ENCODE data around the gene CNTNAP3.
"Not testable (repeated sequence)": the region's sequence is repeated elsewhere in the genome, so short reads cannot be mapped to it uniquely, and the experiment has no call there.

Gene CNTNAP3

GRCh38 chr9:39033849-39034248, 254.1 kb downstream of the CNTNAP3 start:
- not testable (repeated sequence) for H3K79me1 ChIP-seq (ENCODE audit: low read length); DNase-seq; H3K27me3 ChIP-seq (ENCODE audit: insufficient read depth, low read length, poor library complexity); H2BK120ac ChIP-seq (ENCODE audit: low read depth, low read length); H3K4me2 ChIP-seq (ENCODE audit: low read length); H3K4me1 ChIP-seq (ENCODE audit: control insufficient read depth, low read depth, low read length); H3K4me3 ChIP-seq (ENCODE audit: low read length); H2BK5ac ChIP-seq (ENCODE audit: low read length); H3K23ac ChIP-seq (ENCODE audit: low read length); H3K18ac ChIP-seq (ENCODE audit: low read length); H3K56ac ChIP-seq (ENCODE audit: low read length); H3K27ac ChIP-seq (ENCODE audit: low read depth, low read length); H3K36me3 ChIP-seq (ENCODE audit: control insufficient read depth, insufficient read depth, low read length); H3K9ac ChIP-seq (ENCODE audit: low read length); H2BK15ac ChIP-seq (replicated peaks; ENCODE audit: low read depth); H3K79me2 ChIP-seq (ENCODE audit: control insufficient read depth, insufficient read depth, low read length); H4K5ac ChIP-seq (ENCODE audit: low read length); H4K8ac ChIP-seq (ENCODE audit: low read depth, low read length); H2AK5ac ChIP-seq (ENCODE audit: low read length); H3K4ac ChIP-seq (ENCODE audit: low read depth, low read length)
- WGBS (ENCODE audit: extremely low coverage, insufficient coverage, low lambda C conversion rate): no CpG with 5 or more reads among the region's 2 CpGs

GRCh38 chr9:39030204-39031019, 257.6 kb downstream of the CNTNAP3 start:
- not testable (repeated sequence) for H3K23ac ChIP-seq (ENCODE audit: low read length); H3K4me1 ChIP-seq (ENCODE audit: control insufficient read depth, low read depth, low read length); H2AK5ac ChIP-seq (ENCODE audit: low read length); H4K5ac ChIP-seq (ENCODE audit: low read length); H3K56ac ChIP-seq (ENCODE audit: low read length); H3K79me1 ChIP-seq (ENCODE audit: low read length); H2BK5ac ChIP-seq (ENCODE audit: low read length); H2BK15ac ChIP-seq (replicated peaks; ENCODE audit: low read depth); H2BK120ac ChIP-seq (ENCODE audit: low read depth, low read length); H3K79me2 ChIP-seq (ENCODE audit: control insufficient read depth, insufficient read depth, low read length); DNase-seq; H3K4ac ChIP-seq (ENCODE audit: low read depth, low read length); H3K27ac ChIP-seq (ENCODE audit: low read depth, low read length); H3K4me3 ChIP-seq (ENCODE audit: low read length); H3K18ac ChIP-seq (ENCODE audit: low read length); H4K8ac ChIP-seq (ENCODE audit: low read depth, low read length); H3K9ac ChIP-seq (ENCODE audit: low read length); H3K27me3 ChIP-seq (ENCODE audit: insufficient read depth, low read length, poor library complexity); H3K36me3 ChIP-seq (ENCODE audit: control insufficient read depth, insufficient read depth, low read length); H3K4me2 ChIP-seq (ENCODE audit: low read length)
- WGBS (ENCODE audit: extremely low coverage, insufficient coverage, low lambda C conversion rate): no CpG with 5 or more reads among the region's 11 CpGs

- not testable (repeated sequence) for H3K56ac ChIP-seq (ENCODE audit: low read length); H3K4me3 ChIP-seq (ENCODE audit: low read length); H2BK15ac ChIP-seq (replicated peaks; ENCODE audit: low read depth); H2BK5ac ChIP-seq (ENCODE audit: low read length); H4K5ac ChIP-seq (ENCODE audit: low read length); H2AK5ac ChIP-seq (ENCODE audit: low read length); H3K27ac ChIP-seq (ENCODE audit: low read depth, low read length); H3K4me2 ChIP-seq (ENCODE audit: low read length); H3K36me3 ChIP-seq (ENCODE audit: control insufficient read depth, insufficient read depth, low read length); H4K8ac ChIP-seq (ENCODE audit: low read depth, low read length); H3K4ac ChIP-seq (ENCODE audit: low read depth, low read length); H3K9ac ChIP-seq (ENCODE audit: low read length); H3K4me1 ChIP-seq (ENCODE audit: control insufficient read depth, low read depth, low read length); H3K18ac ChIP-seq (ENCODE audit: low read length); H3K79me2 ChIP-seq (ENCODE audit: control insufficient read depth, insufficient read depth, low read length); H2BK120ac ChIP-seq (ENCODE audit: low read depth, low read length); H3K23ac ChIP-seq (ENCODE audit: low read length); H3K79me1 ChIP-seq (ENCODE audit: low read length); DNase-seq; H3K27me3 ChIP-seq (ENCODE audit: insufficient read depth, low read length, poor library complexity)
- WGBS (ENCODE audit: extremely low coverage, insufficient coverage, low lambda C conversion rate): no CpG with 5 or more reads among the region's 5 CpGs
Observed at GRCh38 chr9:39028855-39029254, 259.1 kb downstream of the CNTNAP3 start.

GRCh38 chr9:39028168-39028567, 259.8 kb downstream of the CNTNAP3 start:
- H2AK5ac ChIP-seq (ENCODE audit: low read length); H3K4me2 ChIP-seq (ENCODE audit: low read length); H3K79me1 ChIP-seq (ENCODE audit: low read length); H3K4me3 ChIP-seq (ENCODE audit: low read length); H3K23ac ChIP-seq (ENCODE audit: low read length); DNase-seq; H3K56ac ChIP-seq (ENCODE audit: low read length); H3K4me1 ChIP-seq (ENCODE audit: control insufficient read depth, low read depth, low read length); H2BK120ac ChIP-seq (ENCODE audit: low read depth, low read length); H3K27me3 ChIP-seq (ENCODE audit: insufficient read depth, low read length, poor library complexity); H2BK15ac ChIP-seq (replicated peaks; ENCODE audit: low read depth); H4K5ac ChIP-seq (ENCODE audit: low read length); H3K36me3 ChIP-seq (ENCODE audit: control insufficient read depth, insufficient read depth, low read length); H3K79me2 ChIP-seq (ENCODE audit: control insufficient read depth, insufficient read depth, low read length); H3K9ac ChIP-seq (ENCODE audit: low read length); H2BK5ac ChIP-seq (ENCODE audit: low read length); H4K8ac ChIP-seq (ENCODE audit: low read depth, low read length); H3K27ac ChIP-seq (ENCODE audit: low read depth, low read length); H3K4ac ChIP-seq (ENCODE audit: low read depth, low read length); H3K18ac ChIP-seq (ENCODE audit: low read length): not testable (repeated sequence)
- no CpG with 5 or more reads among the region's 7 CpGs for WGBS (ENCODE audit: extremely low coverage, insufficient coverage, low lambda C conversion rate)

- H2BK15ac ChIP-seq (replicated peaks; ENCODE audit: low read depth); H3K27ac ChIP-seq (ENCODE audit: low read depth, low read length); H3K79me1 ChIP-seq (ENCODE audit: low read length); H3K4ac ChIP-seq (ENCODE audit: low read depth, low read length); H3K27me3 ChIP-seq (ENCODE audit: insufficient read depth, low read length, poor library complexity); H3K36me3 ChIP-seq (ENCODE audit: control insufficient read depth, insufficient read depth, low read length); H3K23ac ChIP-seq (ENCODE audit: low read length); DNase-seq; H3K56ac ChIP-seq (ENCODE audit: low read length); H4K8ac ChIP-seq (ENCODE audit: low read depth, low read length); H2BK120ac ChIP-seq (ENCODE audit: low read depth, low read length); H3K4me1 ChIP-seq (ENCODE audit: control insufficient read depth, low read depth, low read length); H4K5ac ChIP-seq (ENCODE audit: low read length); H3K9ac ChIP-seq (ENCODE audit: low read length); H2BK5ac ChIP-seq (ENCODE audit: low read length); H3K18ac ChIP-seq (ENCODE audit: low read length); H3K79me2 ChIP-seq (ENCODE audit: control insufficient read depth, insufficient read depth, low read length); H3K4me3 ChIP-seq (ENCODE audit: low read length); H3K4me2 ChIP-seq (ENCODE audit: low read length); H2AK5ac ChIP-seq (ENCODE audit: low read length): not testable (repeated sequence)
- WGBS (ENCODE audit: extremely low coverage, insufficient coverage, low lambda C conversion rate): no CpG with 5 or more reads among the region's 4 CpGs
Observed at GRCh38 chr9:39025911-39026588, 261.9 kb downstream of the CNTNAP3 start.

All from mesendoderm (in vitro differentiated cells).